ENCODE data around the gene JMJD7.

The JMJD7 gene

GRCh38 chr15:41834096-41834495 lies 6.2 kb downstream of the JMJD7 start:
- DNase-seq (ENCODE audit: low read depth), result no peak
- H3K4me3 ChIP-seq (ENCODE audit: low read length), result no peak overlapping the region
- TF ChIP-seq CTCF (IDR thresholded peaks at IDR 0.05; ENCODE audit: insufficient read depth, low read depth, low read length, missing control alignments), result no peak

DNA sequence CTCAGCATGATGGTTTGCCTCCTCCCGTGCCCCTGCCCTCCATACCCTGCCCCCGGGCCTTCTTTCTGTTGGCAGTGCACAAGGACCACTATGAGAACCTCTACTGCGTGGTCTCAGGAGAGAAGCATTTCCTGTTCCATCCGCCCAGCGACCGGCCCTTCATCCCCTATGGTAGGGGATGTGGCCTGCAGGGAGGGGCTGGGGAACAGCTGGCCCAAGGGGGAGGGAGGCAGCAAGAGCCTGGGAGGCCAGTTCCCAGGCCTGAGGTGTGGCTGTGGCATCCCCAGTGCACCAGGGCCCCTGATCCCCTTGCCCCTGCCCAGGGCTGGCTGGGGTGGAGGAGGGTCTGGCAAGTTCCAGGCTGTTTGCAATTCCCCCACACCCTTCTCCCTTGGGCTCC lies 8.2 kb downstream of the JMJD7 start:
- H3K4me3 ChIP-seq (ENCODE audit: low read length), result no peak overlapping the region
- no peak for TF ChIP-seq CTCF (IDR thresholded peaks at IDR 0.05; ENCODE audit: insufficient read depth, low read depth, low read length, missing control alignments)
- no peak for DNase-seq (ENCODE audit: low read depth)

DNA sequence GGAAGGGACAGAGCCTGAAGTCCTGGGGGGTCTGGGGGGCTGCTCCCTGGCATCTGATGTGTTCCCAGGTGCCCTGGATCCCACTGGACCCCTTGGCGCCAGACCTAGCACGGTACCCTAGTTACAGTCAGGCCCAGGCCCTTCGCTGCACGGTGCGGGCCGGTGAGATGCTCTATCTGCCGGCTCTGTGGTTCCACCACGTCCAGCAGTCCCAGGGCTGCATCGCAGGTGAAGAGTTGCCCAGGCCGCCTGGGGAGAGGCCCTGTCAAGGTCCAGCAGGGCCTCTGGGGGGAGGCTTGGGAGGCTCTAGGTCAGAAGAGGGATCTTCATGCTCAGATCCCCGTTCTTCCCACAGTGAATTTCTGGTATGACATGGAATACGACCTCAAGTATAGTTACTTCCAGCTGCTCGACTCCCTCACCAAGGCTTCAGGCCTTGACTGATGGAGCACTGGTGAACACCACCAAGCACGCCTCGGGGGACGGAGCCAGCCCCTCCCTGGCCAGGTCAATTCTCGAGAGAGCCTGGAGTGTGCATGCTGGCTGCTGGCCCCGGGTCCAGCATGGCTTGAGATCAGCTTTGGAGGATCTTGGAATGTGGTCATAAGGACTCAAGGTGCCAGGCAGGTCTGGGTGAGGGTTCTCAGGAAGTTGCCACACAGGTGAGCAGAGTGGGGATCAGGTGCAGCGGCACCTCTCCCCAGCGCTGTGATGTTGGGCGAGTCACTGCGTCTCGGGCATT lies 9.0 kb downstream of the JMJD7 start:
- TF ChIP-seq CTCF (IDR thresholded peaks at IDR 0.05; ENCODE audit: insufficient read depth, low read depth, low read length, missing control alignments), result no peak
- no peak overlapping the region for H3K4me3 ChIP-seq (ENCODE audit: low read length)
- no peak for DNase-seq (ENCODE audit: low read depth)

GRCh38 chr15:41838400-41838897 lies 10.6 kb downstream of the JMJD7 start, which contains the start of gene PLA2G4B:
PLA2G4B (plus strand) TSS chr15:41838847; CDS start chr15:41838914, 67 bp downstream.
- H3K4me3 ChIP-seq (ENCODE audit: low read length), result peak within 1 kb of the TSS; percentile 46
- TF ChIP-seq CTCF (IDR thresholded peaks at IDR 0.05; ENCODE audit: insufficient read depth, low read depth, low read length, missing control alignments), result no peak
- DNase-seq (ENCODE audit: low read depth), result peak; percentile 92

DNA sequence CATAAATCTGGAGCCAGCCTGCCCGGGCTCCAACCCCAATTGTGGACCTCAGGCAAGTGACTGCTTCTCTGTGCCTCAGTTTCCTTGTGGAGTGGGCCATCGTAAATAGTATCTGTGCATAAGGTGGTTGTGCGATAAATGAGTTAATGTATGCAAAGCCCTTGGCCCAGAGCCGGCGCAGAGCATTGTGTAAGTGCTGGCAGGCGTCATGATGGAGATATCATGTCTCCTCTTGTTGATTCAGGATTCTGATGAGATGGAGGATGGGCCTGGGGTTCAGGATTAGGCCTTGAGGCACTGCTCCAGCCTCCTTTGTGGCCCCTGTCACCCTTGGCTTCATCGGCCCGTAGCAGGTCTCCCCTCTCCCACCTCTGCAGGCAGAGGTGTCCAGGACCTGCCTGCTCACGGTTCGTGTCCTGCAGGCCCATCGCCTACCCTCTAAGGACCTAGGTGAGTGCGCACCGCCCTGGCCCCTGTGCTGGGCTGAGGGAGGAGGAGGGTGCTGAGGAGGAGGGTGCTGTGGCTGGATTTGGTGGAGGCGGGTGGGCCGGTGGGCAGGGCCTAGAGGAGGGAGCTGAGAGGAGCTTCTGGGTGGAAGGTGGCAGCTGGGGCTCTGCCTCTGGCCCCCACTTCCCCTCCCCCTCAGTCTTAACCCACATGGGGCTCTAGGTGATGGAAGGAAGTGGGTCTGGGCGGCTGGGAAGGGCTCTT lies 12.0 kb downstream of the JMJD7 start:
- no peak for TF ChIP-seq CTCF (IDR thresholded peaks at IDR 0.05; ENCODE audit: insufficient read depth, low read depth, low read length, missing control alignments)
- no peak for DNase-seq (ENCODE audit: low read depth)
- H3K4me3 ChIP-seq (ENCODE audit: low read length), result peak overlapping the region; percentile 46

DNA sequence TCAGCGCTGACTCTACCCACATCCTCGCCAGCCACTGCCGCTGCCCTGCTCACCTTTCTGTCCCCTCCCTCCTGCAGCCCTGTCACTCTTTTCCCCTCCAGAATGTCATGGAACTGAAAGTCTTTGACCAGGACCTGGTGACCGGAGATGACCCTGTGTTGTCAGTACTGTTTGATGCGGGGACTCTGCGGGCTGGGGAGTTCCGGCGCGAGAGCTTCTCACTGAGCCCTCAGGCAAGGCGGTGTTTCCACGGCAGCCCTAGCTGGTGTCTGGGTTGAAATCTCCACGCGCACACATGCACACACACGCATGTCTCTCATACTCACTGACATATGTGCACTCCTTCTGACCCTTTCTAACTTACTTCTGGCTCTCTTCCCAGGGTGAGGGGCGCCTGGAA lies 12.8 kb downstream of the JMJD7 start:
- TF ChIP-seq CTCF (IDR thresholded peaks at IDR 0.05; ENCODE audit: insufficient read depth, low read depth, low read length, missing control alignments), result no peak
- H3K4me3 ChIP-seq (ENCODE audit: low read length), result peak overlapping the region; percentile 5
- DNase-seq (ENCODE audit: low read depth), result no peak

All from epithelial cell of esophagus (primary cell).